ENCODE data around the gene RASAL2.
"Not testable (repeated sequence)": the region's sequence is repeated elsewhere in the genome, so short reads cannot be mapped to it uniquely, and the experiment has no call there.

Gene RASAL2

GRCh38 chr1:178241837-178242236, 147.9 kb downstream of the RASAL2 start:
- DNase-seq: no peak

- DNase-seq: no peak
Measured at GRCh38 chr1:178243119-178243518, 149.2 kb downstream of the RASAL2 start.

GRCh38 chr1:178243890-178244289, 150.0 kb downstream of the RASAL2 start:
- no peak for DNase-seq

- not testable (repeated sequence) for DNase-seq
Measured at GRCh38 chr1:178248284-178248683, 154.4 kb downstream of the RASAL2 start.

- DNase-seq: not testable (repeated sequence)
Measured at GRCh38 chr1:178253581-178253980, 159.7 kb downstream of the RASAL2 start.

GRCh38 chr1:178254433-178254832, 160.5 kb downstream of the RASAL2 start:
- DNase-seq: no peak

GRCh38 chr1:178258536-178258935, 164.6 kb downstream of the RASAL2 start:
- DNase-seq: no peak

- DNase-seq: no peak
Measured at GRCh38 chr1:178262120-178262500, 168.2 kb downstream of the RASAL2 start.

GRCh38 chr1:178263341-178263740, 169.4 kb downstream of the RASAL2 start:
- no peak for DNase-seq

- no peak for DNase-seq
Measured at GRCh38 chr1:178266113-178266512, 172.2 kb downstream of the RASAL2 start.

GRCh38 chr1:178266619-178267066, 172.7 kb downstream of the RASAL2 start:
- no peak for DNase-seq

- no peak for DNase-seq
Measured at GRCh38 chr1:178267646-178268094, 173.8 kb downstream of the RASAL2 start.

GRCh38 chr1:178271471-178271870, 177.6 kb downstream of the RASAL2 start:
- DNase-seq: no peak

GRCh38 chr1:178273707-178274410, 180.0 kb downstream of the RASAL2 start:
- DNase-seq: no peak

- DNase-seq: no peak
Measured at GRCh38 chr1:178275049-178275448, 181.1 kb downstream of the RASAL2 start.

GRCh38 chr1:178275553-178275952, 181.6 kb downstream of the RASAL2 start:
- DNase-seq: no peak

GRCh38 chr1:178277793-178278530, 184.1 kb downstream of the RASAL2 start:
- DNase-seq: no peak

- DNase-seq: no peak
Measured at GRCh38 chr1:178278916-178279686, 185.2 kb downstream of the RASAL2 start.

GRCh38 chr1:178282949-178283367, 189.1 kb downstream of the RASAL2 start:
- no peak for DNase-seq

GRCh38 chr1:178283409-178283808, 189.5 kb downstream of the RASAL2 start:
- no peak for DNase-seq

- no peak for DNase-seq
Measured at GRCh38 chr1:178284058-178284457, 190.2 kb downstream of the RASAL2 start.

GRCh38 chr1:178291166-178291565, 197.3 kb downstream of the RASAL2 start:
- DNase-seq: no peak

- no peak for DNase-seq
Measured at GRCh38 chr1:178294654-178295053, 200.8 kb downstream of the RASAL2 start.

GRCh38 chr1:178300352-178300699, 206.4 kb downstream of the RASAL2 start:
- no peak for DNase-seq

Measured in NCI-H1930 (cell line).